22Rv1 (cell line): ENCODE measurements around the gene FBXW7.

Source experiments
- CTCF ChIP-seq: fragments of 450-650 bp; IDR thresholded peaks from 2 replicates; pipeline ENCODE4 v1.5.1; 2017; ENCODE audit warnings: mild to moderate bottlenecking
- ZFX ChIP-seq: fragments of 450-650 bp; IDR thresholded peaks from 2 replicates; pipeline ENCODE4 v1.6.1; 2017; ENCODE audit warnings: antibody characterized with exemption, borderline replicate concordance

GRCh38 chr4:152540941-152541340 lies 5.0 kb upstream of the FBXW7 start:
- no peak for TF ChIP-seq CTCF
- no peak for TF ChIP-seq ZFX
